SK-N-SH (cell line): ENCODE results near the gene CNOT4. TPM values are rescaled to one million over a fixed set of nuclear protein-coding genes. Genes with fewer than 3 reads are reported as not detected.

Experiments
- CTCF ChIA-PET: fragments of 300-600, 350-600 bp; formaldehyde crosslinking; extraction: SDS; loops from one replicate; lab custom pipeline; 2021; lab: Yijun Ruan, JAX
- POLR2A ChIA-PET: fragments of 350-600 bp; sonication (Branson Sonifier 250); formaldehyde crosslinking; extraction: SDS; loops from one replicate; lab custom pipeline; 2020; ENCODE audit warnings: antibody characterized with exemption, inconsistent platforms; lab: Yijun Ruan, JAX
- DNase-seq: peaks from one replicate; pipeline ENCODE4 v3.0.0; 2012
- H2AFZ ChIP-seq: fragments of 200-600 bp; sonication (generic); 2 replicates; pipeline ENCODE4 v1.8.1; 2016; ENCODE audit warnings: antibody characterized with exemption, mild to moderate bottlenecking, low read depth
- H3F3A ChIP-seq: fragments of 200-600 bp; sonication (generic); replicated peaks from 2 replicates; pipeline ENCODE3; 2016; ENCODE audit warnings: antibody characterized with exemption, mild to moderate bottlenecking; ENCODE audit not compliant: insufficient read depth
- H3K27ac ChIP-seq, 2 experiments: fragments of 200-500 bp in 1 of 2; fragments of 200-600 bp in 1 of 2; sonication (Bioruptor generic) in 1 of 2; sonication (generic), shearing (Covaris generic) in 1 of 2; 2 replicates each; pipeline versions ENCODE4 v1.5.1 to v1.6.1; 2014 to 2016; ENCODE audit warnings: low read depth in 2 of 2, inconsistent platforms in 1 of 2, low read length in 1 of 2, mild to moderate bottlenecking in 1 of 2, mixed read lengths in 1 of 2
- H3K27me3 ChIP-seq: fragments of 200-600 bp; sonication (generic), shearing (Covaris generic); 2 replicates; pipeline ENCODE4 v1.6.1; 2016; ENCODE audit warnings: mixed run types; ENCODE audit not compliant: insufficient read depth
- H3K36me3 ChIP-seq, 2 experiments: fragments of 200-500 bp in 1 of 2; fragments of 200-600 bp in 1 of 2; sonication (Bioruptor generic) in 1 of 2; sonication (generic) in 1 of 2; replicated peaks in 1 of 2; 2 replicates each; pipeline versions ENCODE3 to v1.5.1; 2014 to 2016; ENCODE audit warnings: low read length in 1 of 2, mild to moderate bottlenecking in 1 of 2; ENCODE audit not compliant: insufficient read depth in 2 of 2, control insufficient read depth in 1 of 2
- H3K4me1 ChIP-seq, 2 experiments: fragments of 200-500 bp in 1 of 2; fragments of 200-600 bp in 1 of 2; sonication (Bioruptor generic) in 1 of 2; sonication (generic), shearing (Covaris generic) in 1 of 2; 2 replicates each; pipeline versions ENCODE4 v1.5.1 to v1.6.1; 2014 to 2016; ENCODE audit warnings: low read depth in 1 of 2, low read length in 1 of 2, mixed run types in 1 of 2; ENCODE audit not compliant: insufficient read depth in 2 of 2, control insufficient read depth in 1 of 2
- H3K4me2 ChIP-seq: fragments of 200-600 bp; sonication (generic), shearing (Covaris generic); 2 replicates; pipeline ENCODE4 v1.6.1; 2017; ENCODE audit warnings: mixed run types
- H3K4me3 ChIP-seq, 2 experiments: fragments of 200-500 bp in 1 of 2; fragments of 200-600 bp in 1 of 2; sonication (Bioruptor generic) in 1 of 2; sonication (generic), shearing (Covaris generic) in 1 of 2; 2 replicates each; pipeline versions ENCODE4 v1.5.1 to v1.8.1; 2014 to 2016; ENCODE audit warnings: low read depth in 2 of 2, inconsistent platforms in 1 of 2, low read length in 1 of 2, mild to moderate bottlenecking in 1 of 2, mixed read lengths in 1 of 2, moderate library complexity in 1 of 2
- H3K79me2 ChIP-seq: fragments of 200-600 bp; sonication (generic); 2 replicates; pipeline ENCODE4 v1.8.1; 2017; ENCODE audit warnings: mild to moderate bottlenecking; ENCODE audit not compliant: insufficient read depth
- H3K9ac ChIP-seq: fragments of 200-600 bp; sonication (generic); 2 replicates; pipeline ENCODE4 v1.6.1; 2017; ENCODE audit warnings: mixed run types
- H3K9me2 ChIP-seq: fragments of 200-600 bp; sonication (generic); 2 replicates; pipeline ENCODE4 v1.6.1; 2017; ENCODE audit warnings: mixed run types
- H3K9me3 ChIP-seq: fragments of 200-600 bp; sonication (generic); 2 replicates; pipeline ENCODE4 v1.6.1; 2017; ENCODE audit warnings: mixed run types, mild to moderate bottlenecking, moderate library complexity
- H4K20me1 ChIP-seq: fragments of 200-600 bp; sonication (generic); 2 replicates; pipeline ENCODE4 v1.6.1; 2017; ENCODE audit warnings: mild to moderate bottlenecking, mixed run types; ENCODE audit not compliant: insufficient read depth
- EP300 ChIP-seq, 2 experiments: IDR thresholded peaks; 2 replicates each; pipeline versions ENCODE4 v1.4.0 to v1.6.1; 2012; ENCODE audit warnings: borderline replicate concordance in 1 of 2, low read depth in 1 of 2, low read length in 1 of 2
- GATA2 ChIP-seq: sonication (generic); formaldehyde crosslinking; IDR thresholded peaks from 2 replicates; pipeline ENCODE4 v1.5.0; 2020; ENCODE audit warnings: mild to moderate bottlenecking, missing genetic modification reagents
- MEF2A ChIP-seq: IDR thresholded peaks from 2 replicates; pipeline ENCODE4 v1.4.0; 2012; ENCODE audit warnings: low read depth, borderline replicate concordance
- PBX3 ChIP-seq: IDR thresholded peaks from 2 replicates; pipeline ENCODE4; 2012
- POLR2AphosphoS5 ChIP-seq: IDR thresholded peaks from 2 replicates; pipeline ENCODE4 v1.6.1; 2012; ENCODE audit warnings: low read depth, low read length
- RAD21 ChIP-seq: IDR thresholded peaks from 2 replicates; pipeline ENCODE4 v1.6.1; 2012; ENCODE audit warnings: mild to moderate bottlenecking, low read length
- REST ChIP-seq: IDR thresholded peaks from 2 replicates; pipeline ENCODE4 v1.6.1; 2012; ENCODE audit warnings: mild to moderate bottlenecking, low read depth, low read length, moderate library complexity
- TAF1 ChIP-seq: IDR thresholded peaks from 2 replicates; pipeline ENCODE4 v1.6.1; 2012; ENCODE audit warnings: low read depth, mild to moderate bottlenecking, low read length, moderate library complexity, borderline replicate concordance
- TEAD4 ChIP-seq: IDR thresholded peaks from 2 replicates; pipeline ENCODE4 v1.4.0; 2012; ENCODE audit warnings: mild to moderate bottlenecking, borderline replicate concordance; ENCODE audit not compliant: insufficient read depth
- USF1 ChIP-seq: IDR thresholded peaks from 2 replicates; pipeline ENCODE4 v1.4.0; 2012; ENCODE audit warnings: low read depth, borderline replicate concordance
- USF2 ChIP-seq: fragments of 150-350 bp; IDR thresholded peaks from 2 replicates; pipeline ENCODE4 v1.6.1; 2017; ENCODE audit warnings: antibody characterized with exemption, low read length, low read depth, borderline replicate concordance
- WGBS: methylation state at CpG from one replicate; pipeline ENCODE4 v1.1.6; 2017; ENCODE audit warnings: low lambda C conversion rate; 5-methylcytosine and 5-hydroxymethylcytosine counted together
- polyA plus RNA-seq, 3 experiments: library from polyadenylated mRNA; depleted of rRNA; stranded (reverse); fragments of >200 nt; gene quantifications; 2 replicates each; pipeline ENCODE4 v1.2.3, GENCODE V29; 2012
- TF ChIP-seq, protein P1 (sequence below): IDR thresholded peaks from 2 replicates; pipeline ENCODE4 v1.4.0; 2012; ENCODE audit warnings: low read depth, borderline replicate concordance
- TF ChIP-seq, protein P2 (sequence below): fragments of 200-600 bp; sonication (generic); IDR thresholded peaks from 2 replicates; pipeline ENCODE4 v1.6.1; 2017; ENCODE audit warnings: antibody characterized with exemption, mild to moderate bottlenecking, moderate library complexity

Gene CNOT4
- polyA plus RNA-seq, 1 of the 3 experiments (the other 2 are of a cell fraction), result 8.0 TPM

- H3K27me3 ChIP-seq, result no peaks in the 10 kb centered on the region
- peaks cover 22 to 28% of the 10 kb centered on the region in 2 experiments for H3K36me3 ChIP-seq
- H3K79me2 ChIP-seq, result no peaks in the 10 kb centered on the region; the same call in 1 of the 2 replicates
- H3K27ac ChIP-seq, result no peak overlapping the region
- POLR2A ChIA-PET, result interaction anchor here (0.7 kb wide), 1 partner anchor 147 kb away, joined by 3 read pairs; no protein-coding TSS in a partner anchor
- H3F3A ChIP-seq, result no peaks in the 10 kb centered on the region
- no peak overlapping the region for H2AFZ ChIP-seq
- H4K20me1 ChIP-seq, result no peaks in the 10 kb centered on the region
- WGBS, result 97% methylated on average over 10 of the region's 10 CpGs
- no peaks in the 10 kb centered on the region; a peak in 1 of 4 replicates for H3K4me1 ChIP-seq
- TF ChIP-seq TEAD4 (no peak), USF1 (no peak), TAF1 (no peak), POLR2AphosphoS5 (no peak)
- H3K9ac ChIP-seq, result no peak overlapping the region
- DNase-seq, result no peak
- H3K9me2 ChIP-seq, result no peaks in the 10 kb centered on the region
- H3K4me2 ChIP-seq, result no peak overlapping the region
- H3K4me3 ChIP-seq, result no peak overlapping the region
- H3K9me3 ChIP-seq, result no peaks in the 10 kb centered on the region
- CTCF ChIA-PET, result interaction anchor here (1.0 to 2.2 kb wide), 3 partner anchors 10 to 301 kb away, joined by 3 to 9 read pairs (median 3); no protein-coding TSS in a partner anchor
These were observed 137.7 kb downstream of the CNOT4 start for GRCh38 chr7:135372222-135372621.

GRCh38 chr7:135370656-135371055 is 139.2 kb downstream of the CNOT4 start:
- Histone ChIP-seq H3F3A (no peaks in the 10 kb centered on the region), H4K20me1 (no peaks in the 10 kb centered on the region), H3K9ac (no peak overlapping the region), H3K9me2 (no peaks in the 10 kb centered on the region), H3K27ac (no peak overlapping the region), H3K36me3 (peaks cover 26 to 28% of the 10 kb centered on the region in 2 experiments), H2AFZ (no peak overlapping the region), H3K27me3 (no peaks in the 10 kb centered on the region)
- WGBS, result 96% methylated on average over 1 of the region's 1 CpG
- CTCF ChIA-PET, result interaction anchor here (0.8 kb wide), 1 partner anchor 20 kb away, joined by 3 read pairs; no protein-coding TSS in a partner anchor
- POLR2A ChIA-PET, result no interaction called here
- TF ChIP-seq PBX3 (no peak), REST (no peak), EP300 (IDR thresholded peaks at IDR 0.05; ENCODE audit: borderline replicate concordance in 1 of 2, low read depth in 1 of 2, low read length in 1 of 2) (no peak), GATA2 (CRISPR knock-in tag) (no peak), USF2 (no peak), MEF2A (no peak), RAD21 (no peak)
- TF ChIP-seq, protein P1, sequence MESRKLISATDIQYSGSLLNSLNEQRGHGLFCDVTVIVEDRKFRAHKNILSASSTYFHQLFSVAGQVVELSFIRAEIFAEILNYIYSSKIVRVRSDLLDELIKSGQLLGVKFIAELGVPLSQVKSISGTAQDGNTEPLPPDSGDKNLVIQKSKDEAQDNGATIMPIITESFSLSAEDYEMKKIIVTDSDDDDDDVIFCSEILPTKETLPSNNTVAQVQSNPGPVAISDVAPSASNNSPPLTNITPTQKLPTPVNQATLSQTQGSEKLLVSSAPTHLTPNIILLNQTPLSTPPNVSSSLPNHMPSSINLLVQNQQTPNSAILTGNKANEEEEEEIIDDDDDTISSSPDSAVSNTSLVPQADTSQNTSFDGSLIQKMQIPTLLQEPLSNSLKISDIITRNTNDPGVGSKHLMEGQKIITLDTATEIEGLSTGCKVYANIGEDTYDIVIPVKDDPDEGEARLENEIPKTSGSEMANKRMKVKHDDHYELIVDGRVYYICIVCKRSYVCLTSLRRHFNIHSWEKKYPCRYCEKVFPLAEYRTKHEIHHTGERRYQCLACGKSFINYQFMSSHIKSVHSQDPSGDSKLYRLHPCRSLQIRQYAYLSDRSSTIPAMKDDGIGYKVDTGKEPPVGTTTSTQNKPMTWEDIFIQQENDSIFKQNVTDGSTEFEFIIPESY, result no peak
- TF ChIP-seq, protein P2, sequence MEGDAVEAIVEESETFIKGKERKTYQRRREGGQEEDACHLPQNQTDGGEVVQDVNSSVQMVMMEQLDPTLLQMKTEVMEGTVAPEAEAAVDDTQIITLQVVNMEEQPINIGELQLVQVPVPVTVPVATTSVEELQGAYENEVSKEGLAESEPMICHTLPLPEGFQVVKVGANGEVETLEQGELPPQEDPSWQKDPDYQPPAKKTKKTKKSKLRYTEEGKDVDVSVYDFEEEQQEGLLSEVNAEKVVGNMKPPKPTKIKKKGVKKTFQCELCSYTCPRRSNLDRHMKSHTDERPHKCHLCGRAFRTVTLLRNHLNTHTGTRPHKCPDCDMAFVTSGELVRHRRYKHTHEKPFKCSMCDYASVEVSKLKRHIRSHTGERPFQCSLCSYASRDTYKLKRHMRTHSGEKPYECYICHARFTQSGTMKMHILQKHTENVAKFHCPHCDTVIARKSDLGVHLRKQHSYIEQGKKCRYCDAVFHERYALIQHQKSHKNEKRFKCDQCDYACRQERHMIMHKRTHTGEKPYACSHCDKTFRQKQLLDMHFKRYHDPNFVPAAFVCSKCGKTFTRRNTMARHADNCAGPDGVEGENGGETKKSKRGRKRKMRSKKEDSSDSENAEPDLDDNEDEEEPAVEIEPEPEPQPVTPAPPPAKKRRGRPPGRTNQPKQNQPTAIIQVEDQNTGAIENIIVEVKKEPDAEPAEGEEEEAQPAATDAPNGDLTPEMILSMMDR, result no peak
- TF ChIP-seq, all 33 proteins: peak for 0
- Histone ChIP-seq H3K4me2 (no peak overlapping the region), H3K4me1 (no peaks in the 10 kb centered on the region; a peak in 1 of 4 replicates), H3K9me3 (no peaks in the 10 kb centered on the region), H3K79me2 (no peaks in the 10 kb centered on the region; the same call in 1 of the 2 replicates), H3K4me3 (no peak overlapping the region)
- no peak for DNase-seq
